ENCODE measurements around the gene KSR2. TPM values are rescaled to one million over a fixed set of nuclear protein-coding genes. Genes with fewer than 3 reads are reported as not detected.
"Not testable (repeated sequence)": the region's sequence is repeated elsewhere in the genome, so short reads cannot be mapped to it uniquely, and the experiment has no call there.

KSR2 gene
- total RNA-seq, 1 donor from 2014 or later, result 0.47 TPM

DNA sequence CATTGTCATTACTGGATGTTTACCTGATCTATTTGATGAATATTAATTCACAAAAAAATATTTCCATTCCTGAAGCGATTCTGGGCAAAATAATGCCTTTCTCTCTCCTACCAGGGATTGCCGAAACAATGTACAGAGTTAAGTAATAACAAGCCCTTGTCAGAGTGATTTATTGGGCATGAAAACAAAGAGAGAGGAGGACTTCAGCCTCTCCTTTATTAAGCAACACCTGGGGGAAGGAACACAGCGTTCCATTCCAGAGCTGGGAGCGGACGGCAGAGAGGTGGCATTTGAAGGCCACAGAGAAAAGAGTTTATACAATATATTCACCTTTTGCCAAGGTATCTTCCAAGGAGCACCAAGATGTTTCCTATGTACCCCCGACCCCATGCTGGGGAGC, 165.8 kb downstream of the KSR2 start:
- Mint-ChIP-seq H3K36me3 (ENCODE audit: unreplicated experiment) (no peaks in the 10 kb centered on the region), H3K27me3 (ENCODE audit: unreplicated experiment) (peaks cover 2% of the 10 kb centered on the region), H3K4me3 (ENCODE audit: unreplicated experiment) (no peak overlapping the region), H3K27ac (ENCODE audit: unreplicated experiment) (no peak overlapping the region), H3K4me1 (ENCODE audit: low read depth, unreplicated experiment) (no peaks in the 10 kb centered on the region), H3K9me3 (ENCODE audit: unreplicated experiment) (peaks cover 1% of the 10 kb centered on the region)
- TF ChIP-seq, protein P1, sequence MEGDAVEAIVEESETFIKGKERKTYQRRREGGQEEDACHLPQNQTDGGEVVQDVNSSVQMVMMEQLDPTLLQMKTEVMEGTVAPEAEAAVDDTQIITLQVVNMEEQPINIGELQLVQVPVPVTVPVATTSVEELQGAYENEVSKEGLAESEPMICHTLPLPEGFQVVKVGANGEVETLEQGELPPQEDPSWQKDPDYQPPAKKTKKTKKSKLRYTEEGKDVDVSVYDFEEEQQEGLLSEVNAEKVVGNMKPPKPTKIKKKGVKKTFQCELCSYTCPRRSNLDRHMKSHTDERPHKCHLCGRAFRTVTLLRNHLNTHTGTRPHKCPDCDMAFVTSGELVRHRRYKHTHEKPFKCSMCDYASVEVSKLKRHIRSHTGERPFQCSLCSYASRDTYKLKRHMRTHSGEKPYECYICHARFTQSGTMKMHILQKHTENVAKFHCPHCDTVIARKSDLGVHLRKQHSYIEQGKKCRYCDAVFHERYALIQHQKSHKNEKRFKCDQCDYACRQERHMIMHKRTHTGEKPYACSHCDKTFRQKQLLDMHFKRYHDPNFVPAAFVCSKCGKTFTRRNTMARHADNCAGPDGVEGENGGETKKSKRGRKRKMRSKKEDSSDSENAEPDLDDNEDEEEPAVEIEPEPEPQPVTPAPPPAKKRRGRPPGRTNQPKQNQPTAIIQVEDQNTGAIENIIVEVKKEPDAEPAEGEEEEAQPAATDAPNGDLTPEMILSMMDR (IDR thresholded peaks at IDR 0.05; ENCODE audit: partially characterized antibody, unreplicated experiment), result no peak
- no peak for DNase-seq

DNA sequence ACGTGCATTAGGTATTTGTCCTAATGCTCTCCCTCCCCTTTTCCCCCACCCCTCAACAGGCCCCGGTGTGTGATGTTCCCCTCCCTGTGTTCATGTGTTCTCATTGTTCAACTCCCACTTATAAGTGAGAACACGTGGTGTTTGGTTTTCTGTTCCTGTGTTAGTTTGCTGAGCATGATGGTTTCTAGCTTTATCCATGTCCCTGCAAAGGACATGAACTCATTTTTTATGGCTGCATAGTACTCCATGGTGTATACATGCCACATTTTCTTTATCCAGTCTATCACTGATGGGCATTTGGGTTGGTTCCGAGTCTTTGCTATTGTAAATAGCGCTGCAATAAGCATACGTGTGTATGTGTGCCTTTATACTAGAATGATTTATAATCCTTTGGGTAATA, 168.1 kb downstream of the KSR2 start:
- not testable (repeated sequence) for DNase-seq; H3K4me1 Mint-ChIP-seq (ENCODE audit: low read depth, unreplicated experiment); H3K27ac Mint-ChIP-seq (ENCODE audit: unreplicated experiment); H3K9me3 Mint-ChIP-seq (ENCODE audit: unreplicated experiment); H3K36me3 Mint-ChIP-seq (ENCODE audit: unreplicated experiment); H3K27me3 Mint-ChIP-seq (ENCODE audit: unreplicated experiment); H3K4me3 Mint-ChIP-seq (ENCODE audit: unreplicated experiment)

DNA sequence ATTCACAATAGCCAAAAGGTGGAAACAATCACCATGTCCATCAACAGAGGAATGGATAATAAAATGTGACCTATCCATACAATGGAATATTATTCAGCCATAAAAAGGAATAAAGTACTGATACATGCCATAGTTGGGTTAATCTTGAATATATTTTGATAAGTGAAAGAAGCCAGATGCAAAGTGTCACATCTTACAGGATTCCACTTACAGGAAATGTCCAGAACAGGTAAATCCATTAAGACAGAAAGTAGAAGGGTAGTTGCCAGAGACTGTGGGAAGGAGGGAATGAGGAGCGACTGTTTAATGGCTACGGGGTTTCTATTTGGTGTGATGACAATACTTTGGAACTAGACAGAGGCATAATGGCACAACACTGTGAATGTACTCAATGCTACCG, 171.6 kb downstream of the KSR2 start:
- H3K27ac Mint-ChIP-seq (ENCODE audit: unreplicated experiment), result no peak overlapping the region
- TF ChIP-seq, protein P1 (IDR thresholded peaks at IDR 0.05; ENCODE audit: partially characterized antibody, unreplicated experiment), result no peak
- peaks cover 3% of the 10 kb centered on the region for H3K9me3 Mint-ChIP-seq (ENCODE audit: unreplicated experiment)
- no peaks in the 10 kb centered on the region for H3K36me3 Mint-ChIP-seq (ENCODE audit: unreplicated experiment)
- no peak overlapping the region for H3K4me3 Mint-ChIP-seq (ENCODE audit: unreplicated experiment)
- H3K27me3 Mint-ChIP-seq (ENCODE audit: unreplicated experiment), result peaks cover 2% of the 10 kb centered on the region
- DNase-seq, result no peak
- H3K4me1 Mint-ChIP-seq (ENCODE audit: low read depth, unreplicated experiment), result no peaks in the 10 kb centered on the region

DNA sequence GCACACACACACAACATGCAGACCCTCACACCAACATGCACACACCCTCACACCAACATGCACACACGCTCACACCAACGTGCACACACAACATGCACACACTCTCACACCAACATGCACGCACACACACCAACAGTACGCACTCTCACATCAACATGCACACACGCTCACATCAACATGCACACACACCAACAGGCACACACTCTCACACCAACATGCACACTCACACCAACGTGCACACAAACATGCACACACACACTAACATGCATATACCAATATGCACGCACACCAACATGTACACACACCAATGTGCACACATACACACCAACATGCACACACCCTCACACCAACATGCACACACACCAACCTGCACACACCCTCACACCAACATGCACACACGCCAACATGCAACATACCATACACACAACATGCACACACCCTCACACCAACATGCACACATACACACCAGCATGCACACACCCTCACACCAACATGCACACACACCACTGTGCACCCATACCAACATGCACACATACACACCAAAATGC, 175.8 kb downstream of the KSR2 start:
- no peaks in the 10 kb centered on the region for H3K4me1 Mint-ChIP-seq (ENCODE audit: low read depth, unreplicated experiment)
- no peak overlapping the region for H3K4me3 Mint-ChIP-seq (ENCODE audit: unreplicated experiment)
- H3K36me3 Mint-ChIP-seq (ENCODE audit: unreplicated experiment), result no peaks in the 10 kb centered on the region
- TF ChIP-seq, protein P1 (IDR thresholded peaks at IDR 0.05; ENCODE audit: partially characterized antibody, unreplicated experiment), result no peak
- H3K27ac Mint-ChIP-seq (ENCODE audit: unreplicated experiment), result no peak overlapping the region
- H3K27me3 Mint-ChIP-seq (ENCODE audit: unreplicated experiment), result no peaks in the 10 kb centered on the region
- H3K9me3 Mint-ChIP-seq (ENCODE audit: unreplicated experiment), result peaks cover 3% of the 10 kb centered on the region
- no peak for DNase-seq

DNA sequence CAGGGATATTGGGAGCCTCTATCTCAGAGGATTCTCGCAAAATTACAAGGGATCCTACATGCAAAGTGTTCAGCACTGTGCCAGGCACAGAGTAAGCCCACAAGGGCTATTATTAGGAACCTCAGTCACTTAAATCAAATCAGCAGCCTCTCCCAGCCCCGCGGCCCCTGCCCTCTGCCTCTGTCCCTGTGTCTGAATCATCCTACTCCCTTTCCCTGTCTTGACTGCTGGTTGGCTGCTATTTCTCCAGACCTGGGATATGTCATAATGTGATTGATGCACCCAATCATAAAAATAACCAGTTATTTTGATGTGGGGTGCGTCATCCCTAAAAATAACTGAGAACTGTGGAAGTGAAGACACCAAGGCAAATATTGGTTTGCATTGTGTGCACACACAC, 176.3 kb downstream of the KSR2 start:
- no peak overlapping the region for H3K4me3 Mint-ChIP-seq (ENCODE audit: unreplicated experiment)
- no peak overlapping the region for H3K27ac Mint-ChIP-seq (ENCODE audit: unreplicated experiment)

More for the DNA sequence above, 176.3 kb downstream of the KSR2 start:
- H3K27me3 Mint-ChIP-seq (ENCODE audit: unreplicated experiment), result no peaks in the 10 kb centered on the region
- peaks cover 2% of the 10 kb centered on the region for H3K4me1 Mint-ChIP-seq (ENCODE audit: low read depth, unreplicated experiment)
- H3K9me3 Mint-ChIP-seq (ENCODE audit: unreplicated experiment), result peaks cover 3% of the 10 kb centered on the region
- H3K36me3 Mint-ChIP-seq (ENCODE audit: unreplicated experiment), result no peaks in the 10 kb centered on the region
- TF ChIP-seq, protein P1 (IDR thresholded peaks at IDR 0.05; ENCODE audit: partially characterized antibody, unreplicated experiment), result no peak
- no peak for DNase-seq
